Esophagus muscularis mucosa (tissue), 3 donors: ENCODE measurements around the gene RNF213.

Experiments used
- CTCF ChIP-seq, 3 experiments: fragments of 200-600 bp in 2 of 3; fragments of 450-650 bp in 1 of 3; sonication (generic) in 2 of 3; IDR thresholded peaks; one replicate each; pipeline ENCODE4 v1.5.1; 2017 to 2019; ENCODE audit warnings: antibody characterized with exemption in 3 of 3, mild to moderate bottlenecking in 2 of 3, moderate library complexity in 1 of 3
- EP300 ChIP-seq: sonication (generic); formaldehyde crosslinking; IDR thresholded peaks from one replicate; pipeline ENCODE4 v1.6.1; 2017; ENCODE audit warnings: antibody characterized with exemption

DNA sequence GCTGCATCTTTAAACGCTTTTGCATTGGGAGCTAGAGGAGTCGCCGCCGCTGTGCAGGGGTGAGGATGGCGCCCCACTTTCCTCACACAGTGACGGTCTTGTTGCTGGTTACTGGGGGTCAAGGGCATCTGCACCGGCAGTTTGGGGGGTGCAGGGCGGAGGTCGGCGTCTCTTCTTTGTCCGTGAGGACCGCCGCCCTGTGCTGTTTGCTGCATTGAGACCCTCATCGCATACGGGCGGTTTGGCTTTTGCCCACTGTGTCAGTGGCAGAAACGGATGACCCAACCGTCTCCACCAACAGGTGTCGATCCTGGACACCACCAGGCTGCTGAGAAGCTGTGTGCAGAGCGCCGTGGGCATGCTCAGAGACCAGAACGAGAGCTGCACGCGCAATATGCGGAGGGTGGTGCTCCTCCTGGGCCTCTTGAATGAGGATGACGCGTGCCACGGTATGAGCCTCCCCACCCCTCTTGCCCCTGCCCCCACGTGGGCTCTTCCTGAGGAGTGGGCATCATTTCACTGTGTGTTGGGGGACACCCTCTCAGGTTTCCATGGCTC is 93.1 kb downstream of the RNF213 start:
- TF ChIP-seq CTCF (IDR thresholded peaks at IDR 0.05) (no peak), EP300 (no peak)
